Small intestine (tissue), 7 donors: ENCODE results near the gene MST1R. TPM values are rescaled to one million over a fixed set of nuclear protein-coding genes. Genes with fewer than 3 reads are reported as not detected.
A peak's percentile ranks its signal among the peaks of the same experiment; 100 is the strongest.
"Not testable (repeated sequence)": the region's sequence is repeated elsewhere in the genome, so short reads cannot be mapped to it uniquely, and the experiment has no call there.

ENCODE experiments used
- DNase-seq, 2 donors: peaks; one replicate each; pipeline versions ENCODE4 v3.0.0 to v3.0.0-alpha.2; 2013
- FAIRE-seq: peaks from 2 replicates; lab custom pipeline; 2012; peaks lifted over from hg19 to GRCh38; lab: Jason Lieb, UNC
- H3K27ac ChIP-seq, 3 donors: one replicate each; pipeline ENCODE4 v1.5.1; 2013; ENCODE audit warnings: low read length in 2 of 3, mild to moderate bottlenecking in 2 of 3, control low read depth in 1 of 3, inconsistent platforms in 1 of 3, low read depth in 1 of 3, moderate library complexity in 1 of 3
- H3K27me3 ChIP-seq, 3 donors: one replicate each; pipeline ENCODE4 v1.6.1; 2013; ENCODE audit warnings: low read length in 3 of 3, inconsistent platforms in 1 of 3; ENCODE audit not compliant: control insufficient read depth in 3 of 3, insufficient read depth in 3 of 3
- H3K36me3 ChIP-seq, 3 donors: one replicate each; pipeline ENCODE4 v1.6.1; 2013; ENCODE audit warnings: low read length in 3 of 3, inconsistent platforms in 1 of 3, low read depth in 1 of 3, mild to moderate bottlenecking in 1 of 3, moderate library complexity in 1 of 3; ENCODE audit not compliant: control insufficient read depth in 3 of 3, insufficient read depth in 2 of 3
- H3K4me1 ChIP-seq, 3 donors: one replicate each; pipeline ENCODE4 v1.6.1; 2013; ENCODE audit warnings: low read length in 2 of 3, inconsistent platforms in 1 of 3, low read depth in 1 of 3, mild to moderate bottlenecking in 1 of 3, moderate library complexity in 1 of 3; ENCODE audit not compliant: control insufficient read depth in 3 of 3, insufficient read depth in 2 of 3
- H3K4me3 ChIP-seq, 3 donors: one replicate each; pipeline ENCODE4 v1.5.1; 2013; ENCODE audit warnings: low read length in 3 of 3, control low read depth in 1 of 3, inconsistent platforms in 1 of 3, low read depth in 1 of 3, mild to moderate bottlenecking in 1 of 3, moderate library complexity in 1 of 3
- H3K9me3 ChIP-seq, 2 donors: one replicate each; pipeline ENCODE4 v1.6.1; 2013; ENCODE audit warnings: low read depth in 1 of 2, low read length in 1 of 2; ENCODE audit not compliant: control insufficient read depth in 2 of 2, insufficient read depth in 1 of 2
- WGBS, 3 donors: extraction: QIAGEN DNeasy Blood & Tissue Kit; methylation state at CpG; one replicate each; pipeline ENCODE4 v1.1.7; 2013; 5-methylcytosine and 5-hydroxymethylcytosine counted together
- polyA plus RNA-seq, 4 donors: library from polyadenylated mRNA; stranded (reverse) in 3 of 4; unstranded in 1 of 4; fragments of 200-250 nt in 3 of 4; fragments of 120-200 nt in 1 of 4; gene quantifications; one replicate each; pipeline versions ENCODE4 v1.2.1 to v1.2.3, GENCODE V29; 2013
- donor health status: healthy with polysubstance abuse.
- donor health status: control.
- donor health status: control.
- donor health status: Bipolar disorder and iron deficiency.
- donor health status: healthy.

Gene MST1R
- polyA plus RNA-seq, 4 donors, result 46.8 to 145 (median 84.5) TPM

GRCh38 chr3:49924683-49925082 lies 21.0 kb upstream of the MST1R start:
- Histone ChIP-seq H3K9me3 (no peaks in the 10 kb centered on the region), H3K27me3 (no peaks in the 10 kb centered on the region), H3K27ac (no peak overlapping the region), H3K36me3 (peaks cover 0 to 35% (median 0%) of the 10 kb centered on the region in 3 donors), H3K4me1 (peaks cover 0 to 41% (median 7%) of the 10 kb centered on the region in 3 donors), H3K4me3 (no peak overlapping the region)
- no peak for DNase-seq
- 52 to 81% (median 76%) methylated on average over 2 of the region's 2 CpGs for WGBS, 3 donors
- FAIRE-seq, result no peak

GRCh38 chr3:49917806-49918590 lies 14.3 kb upstream of the MST1R start:
- peaks cover 0 to 43% (median 2%) of the 10 kb centered on the region in 3 donors for H3K36me3 ChIP-seq
- H3K9me3 ChIP-seq, FAIRE-seq, DNase-seq, H3K27ac ChIP-seq, H3K4me3 ChIP-seq, H3K4me1 ChIP-seq, H3K27me3 ChIP-seq: not testable (repeated sequence)
- 91 to 96% (median 94%) methylated on average over 19 of the region's 19 CpGs for WGBS, 3 donors

- Histone ChIP-seq H3K27ac (no peak overlapping the region), H3K4me1 (peaks cover 0 to 3% (median 0%) of the 10 kb centered on the region in 3 donors), H3K9me3 (no peaks in the 10 kb centered on the region), H3K27me3 (no peaks in the 10 kb centered on the region), H3K4me3 (no peak overlapping the region), H3K36me3 (peaks cover 2 to 49% (median 4%) of the 10 kb centered on the region in 3 donors)
- FAIRE-seq, result no peak
- DNase-seq, result no peak
- WGBS, 3 donors, result 90 to 96% (median 95%) methylated on average over 5 of the region's 5 CpGs
Observed at GRCh38 chr3:49916686-49917085, 13.0 kb upstream of the MST1R start.

DNA sequence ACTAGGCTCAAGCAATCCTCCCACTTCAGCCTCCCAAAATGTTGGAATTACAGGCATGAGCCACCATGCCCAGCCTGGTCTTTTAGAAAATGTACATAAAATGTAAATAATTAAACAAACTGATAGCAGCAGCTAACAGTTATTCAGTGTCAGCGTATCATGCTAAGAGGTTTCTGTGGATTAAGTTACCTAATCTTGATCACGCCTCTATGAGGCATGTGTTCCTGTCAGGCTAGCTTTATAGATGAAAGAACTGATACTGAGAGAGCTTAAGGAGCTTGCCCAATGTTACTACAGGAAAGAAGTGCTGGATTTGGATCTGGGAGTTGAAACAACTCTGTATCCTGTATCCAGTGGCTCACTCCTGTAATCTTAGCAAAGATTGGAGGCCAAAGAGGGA lies 11.2 kb upstream of the MST1R start:
- Histone ChIP-seq H3K4me1 (peaks cover 0 to 3% (median 0%) of the 10 kb centered on the region in 3 donors), H3K27ac (no peak overlapping the region), H3K9me3 (no peaks in the 10 kb centered on the region), H3K27me3 (no peaks in the 10 kb centered on the region), H3K36me3 (peaks cover 6 to 59% (median 11%) of the 10 kb centered on the region in 3 donors), H3K4me3 (no peak overlapping the region)
- 20 to 64% (median 42%) methylated on average over 2 of the region's 2 CpGs for WGBS, 3 donors
- FAIRE-seq (no peak), DNase-seq (peak in 1 of 2 donors; percentile 66)

DNA sequence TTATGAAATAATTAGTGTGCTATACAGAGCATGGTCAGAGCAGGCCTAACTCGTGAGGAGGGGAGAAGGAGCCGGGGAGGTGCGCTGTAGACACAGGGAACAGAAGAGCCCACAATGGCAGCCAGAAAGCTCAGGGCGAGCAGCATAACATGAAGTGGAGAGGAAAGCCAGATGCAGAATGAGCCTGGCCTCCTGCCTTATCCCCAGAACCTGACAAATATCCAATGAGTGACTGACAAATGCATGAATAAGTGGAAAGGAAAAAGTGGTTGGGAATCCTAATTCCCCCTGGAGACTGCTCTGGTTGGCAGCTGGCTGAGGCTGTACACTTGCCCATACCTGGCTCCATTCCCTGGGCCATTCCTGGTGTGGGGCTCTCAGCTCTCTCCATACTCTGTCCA lies 9.2 kb upstream of the MST1R start:
- FAIRE-seq, result no peak

GRCh38 chr3:49911611-49912010 lies 7.9 kb upstream of the MST1R start:
- WGBS, 3 donors, result 91 to 95% (median 93%) methylated on average over 14 to 15 of the region's 15 CpGs
- Histone ChIP-seq H3K27ac (no peak overlapping the region), H3K9me3 (no peaks in the 10 kb centered on the region), H3K4me1 (peaks cover 0 to 28% (median 3%) of the 10 kb centered on the region in 3 donors), H3K27me3 (no peaks in the 10 kb centered on the region), H3K4me3 (no peak overlapping the region), H3K36me3 (peaks cover 8 to 66% (median 15%) of the 10 kb centered on the region in 3 donors)
- FAIRE-seq, result no peak
- peak in 1 of 2 donors; percentile 0 for DNase-seq

More for the DNA sequence above, 9.2 kb upstream of the MST1R start:
- Histone ChIP-seq H3K9me3 (no peaks in the 10 kb centered on the region), H3K27ac (no peak overlapping the region), H3K27me3 (no peaks in the 10 kb centered on the region), H3K4me3 (no peak overlapping the region), H3K4me1 (peaks cover 0 to 16% (median 3%) of the 10 kb centered on the region in 3 donors), H3K36me3 (peaks cover 8 to 74% (median 15%) of the 10 kb centered on the region in 3 donors)
- WGBS, 3 donors, result 91 to 96% (median 95%) methylated on average over 4 of the region's 4 CpGs
- DNase-seq, result no peak

- Histone ChIP-seq H3K9me3 (no peaks in the 10 kb centered on the region), H3K36me3 (peaks cover 8 to 62% (median 15%) of the 10 kb centered on the region in 3 donors), H3K4me1 (peaks cover 0 to 34% (median 3%) of the 10 kb centered on the region in 3 donors), H3K27ac (no peak overlapping the region), H3K4me3 (no peak overlapping the region), H3K27me3 (no peaks in the 10 kb centered on the region)
- DNase-seq (no peak), FAIRE-seq (no peak)
- WGBS, 3 donors, result 97 to 100% (median 100%) methylated on average over 2 of the region's 2 CpGs
Observed at GRCh38 chr3:49911124-49911420, 7.4 kb upstream of the MST1R start.

DNA sequence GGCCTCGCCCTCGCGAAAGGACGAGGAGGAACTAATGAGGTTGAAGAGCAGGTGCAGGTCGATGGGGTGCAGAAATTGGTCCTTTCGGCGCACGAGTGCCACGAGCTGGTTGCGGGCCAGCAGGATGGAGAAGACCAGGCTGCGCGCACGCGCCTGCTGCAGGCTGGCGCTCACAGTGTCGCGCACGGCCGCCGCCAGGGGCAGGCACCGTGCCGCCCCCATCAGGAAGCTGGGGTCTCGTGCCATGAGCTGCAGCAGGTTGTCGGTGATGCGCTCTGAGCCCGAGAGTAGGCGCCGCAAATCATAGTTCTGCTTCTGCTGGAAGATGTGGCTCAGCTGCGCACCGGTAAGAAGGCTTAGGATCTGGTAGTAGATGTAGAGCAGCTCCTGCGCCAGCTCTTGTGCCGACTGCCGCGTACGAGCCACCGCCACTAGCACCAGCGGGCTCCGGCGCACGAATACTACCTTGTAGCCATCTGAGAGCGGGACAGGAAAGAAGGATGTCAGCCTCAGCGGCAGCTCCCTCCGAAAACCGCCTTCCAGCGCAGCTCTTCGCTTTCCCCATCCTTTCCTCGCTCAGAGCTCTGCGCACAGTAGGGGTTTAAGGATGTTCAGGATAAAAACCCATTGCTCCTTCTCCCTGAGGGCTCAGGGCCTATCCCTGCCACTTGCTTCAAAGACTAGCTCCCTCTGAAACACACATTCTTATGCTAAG lies 6.9 kb upstream of the MST1R start:
- 83 to 95% (median 93%) methylated on average over 44 to 48 of the region's 48 CpGs for WGBS, 3 donors
- Histone ChIP-seq H3K4me1 (peaks cover 0 to 39% (median 5%) of the 10 kb centered on the region in 3 donors), H3K4me3 (no peak overlapping the region), H3K27me3 (no peaks in the 10 kb centered on the region), H3K36me3 (peaks cover 8 to 59% (median 15%) of the 10 kb centered on the region in 3 donors), H3K9me3 (no peaks in the 10 kb centered on the region), H3K27ac (no peak overlapping the region)
- DNase-seq, result peak in 1 of 2 donors; percentile 0
- FAIRE-seq, result no peak
